Loucy (cell line): ENCODE results near the gene IRX3.

ENCODE experiments used
- H2AFZ ChIP-seq: fragments of 200-600 bp; sonication (generic); 2 replicates; pipeline ENCODE4 v1.6.0; 2016; ENCODE audit warnings: antibody characterized with exemption, mild to moderate bottlenecking, low read length, moderate library complexity
- H3F3A ChIP-seq: fragments of 200-600 bp; 2 replicates; pipeline ENCODE4 v1.6.0; 2016; ENCODE audit warnings: antibody characterized with exemption, low read depth, mild to moderate bottlenecking
- H3K27me3 ChIP-seq: fragments of 200-600 bp; sonication (generic); 2 replicates; pipeline ENCODE4 v1.6.1; 2014; ENCODE audit warnings: low read length, mild to moderate bottlenecking; ENCODE audit not compliant: insufficient read depth, poor library complexity, severe bottlenecking
- H3K36me3 ChIP-seq: fragments of 200-600 bp; sonication (generic); 2 replicates; pipeline ENCODE4 v1.6.1; 2016; ENCODE audit warnings: low read length; ENCODE audit not compliant: insufficient read depth
- H3K4me1 ChIP-seq: fragments of 200-600 bp; sonication (generic); 2 replicates; pipeline ENCODE4 v1.5.1; 2014; ENCODE audit warnings: low read length, mild to moderate bottlenecking; ENCODE audit not compliant: insufficient read depth, poor library complexity, severe bottlenecking
- H3K4me2 ChIP-seq: fragments of 200-600 bp; sonication (generic); 2 replicates; pipeline ENCODE4 v1.6.0; 2014; ENCODE audit warnings: antibody characterized with exemption, low read length, low read depth, mild to moderate bottlenecking; ENCODE audit not compliant: poor library complexity, severe bottlenecking
- H3K4me3 ChIP-seq: fragments of 200-600 bp; sonication (generic); 2 replicates; pipeline ENCODE4 v1.5.1; 2014; ENCODE audit warnings: low read length, mild to moderate bottlenecking, mixed read lengths; ENCODE audit not compliant: poor library complexity, severe bottlenecking
- H3K79me2 ChIP-seq: fragments of 200-600 bp; sonication (generic); 2 replicates; pipeline ENCODE4 v1.6.1; 2014; ENCODE audit warnings: low read length; ENCODE audit not compliant: insufficient read depth
- H3K9ac ChIP-seq: fragments of 200-600 bp; sonication (generic); 2 replicates; pipeline ENCODE4 v1.6.0; 2014; ENCODE audit warnings: mild to moderate bottlenecking, low read depth, low read length, moderate library complexity; ENCODE audit not compliant: poor library complexity, severe bottlenecking
- H3K9me2 ChIP-seq: fragments of 200-600 bp; sonication (generic); replicated peaks from 2 replicates; pipeline ENCODE4 v1.6.1; 2016; ENCODE audit warnings: low read depth, low read length, mixed read lengths
- H3K9me3 ChIP-seq: fragments of 200-600 bp; sonication (generic); 2 replicates; pipeline ENCODE4 v1.6.1; 2014; ENCODE audit warnings: mild to moderate bottlenecking, antibody characterized with exemption, low read length, low read depth; ENCODE audit not compliant: insufficient read depth
- H4K20me1 ChIP-seq: fragments of 200-600 bp; sonication (generic); 2 replicates; pipeline ENCODE4 v1.6.0; 2014; ENCODE audit warnings: antibody characterized with exemption, low read length, mild to moderate bottlenecking; ENCODE audit not compliant: insufficient read depth, poor library complexity, severe bottlenecking
- CTCF ChIP-seq: fragments of 200-600 bp; sonication (generic); conservative IDR thresholded peaks from 2 replicates; pipeline ENCODE4 v1.5.1; 2014; ENCODE audit warnings: mild to moderate bottlenecking, antibody characterized with exemption, low read length
- EZH2phosphoT487 ChIP-seq: fragments of 200-600 bp; IDR thresholded peaks from 2 replicates; pipeline ENCODE4 v1.6.1; 2018; ENCODE audit warnings: antibody characterized with exemption, mild to moderate bottlenecking, moderate library complexity, borderline replicate concordance

IRX3 gene

GRCh38 chr16:54270711-54271110 lies 15.9 kb downstream of the IRX3 start:
- TF ChIP-seq EZH2phosphoT487 (no peak), CTCF (no peak)
- no peaks in the 10 kb centered on the region for H3K36me3 ChIP-seq
- H3K79me2 ChIP-seq = no peaks in the 10 kb centered on the region
- H3K9ac ChIP-seq = no peak overlapping the region
- H4K20me1 ChIP-seq = no peaks in the 10 kb centered on the region
- H3K9me2 ChIP-seq = no peaks in the 10 kb centered on the region
- H3K4me2 ChIP-seq = no peak overlapping the region
- H3K9me3 ChIP-seq = peaks cover 5% of the 10 kb centered on the region; the same call in 1 of the 2 replicates
- H3K4me1 ChIP-seq = peaks cover 10% of the 10 kb centered on the region
- H3K27me3 ChIP-seq = no peaks in the 10 kb centered on the region
- H3F3A ChIP-seq = no peaks in the 10 kb centered on the region
- no peak overlapping the region for H3K4me3 ChIP-seq
- peak overlapping the region; percentile 2; the same call in 1 of the 2 replicates for H2AFZ ChIP-seq

DNA sequence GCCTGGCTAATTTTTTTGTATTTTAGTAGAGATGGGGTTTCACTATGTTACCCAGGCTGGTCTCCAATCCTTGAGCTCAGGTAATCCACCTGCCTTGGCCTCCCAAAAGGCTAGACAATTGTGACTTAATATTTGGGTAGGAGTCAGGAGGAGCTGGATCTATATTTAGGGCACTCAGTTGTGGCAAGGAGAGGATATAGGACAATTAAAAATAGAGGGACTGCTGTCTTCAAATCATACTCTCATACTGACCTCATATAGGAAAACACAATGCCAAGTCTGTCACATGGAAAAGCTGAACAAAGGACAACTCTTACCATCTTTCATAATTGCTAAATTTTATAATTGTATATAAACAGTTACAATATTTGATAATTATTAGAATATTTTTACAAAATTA lies 17.1 kb downstream of the IRX3 start:
- peaks cover 5% of the 10 kb centered on the region; the same call in 1 of the 2 replicates for H3K9me3 ChIP-seq
- H3K79me2 ChIP-seq = no peaks in the 10 kb centered on the region
- H4K20me1 ChIP-seq = no peaks in the 10 kb centered on the region
- no peaks in the 10 kb centered on the region for H3F3A ChIP-seq
- no peaks in the 10 kb centered on the region for H3K36me3 ChIP-seq
- peaks cover 10% of the 10 kb centered on the region for H3K4me1 ChIP-seq
- H3K4me2 ChIP-seq = no peak overlapping the region
- H2AFZ ChIP-seq = no peak overlapping the region
- no peaks in the 10 kb centered on the region for H3K9me2 ChIP-seq
- H3K27me3 ChIP-seq = no peaks in the 10 kb centered on the region
- no peak overlapping the region for H3K4me3 ChIP-seq
- no peak overlapping the region for H3K9ac ChIP-seq
- TF ChIP-seq CTCF (no peak), EZH2phosphoT487 (no peak)

- H3K9me3 ChIP-seq = peaks cover 5% of the 10 kb centered on the region; the same call in 1 of the 2 replicates
- no peaks in the 10 kb centered on the region for H3K36me3 ChIP-seq
- no peak overlapping the region for H2AFZ ChIP-seq
- TF ChIP-seq CTCF (no peak), EZH2phosphoT487 (no peak)
- no peak overlapping the region for H3K9ac ChIP-seq
- H3K79me2 ChIP-seq = no peaks in the 10 kb centered on the region
- H3K27me3 ChIP-seq = no peaks in the 10 kb centered on the region
- H3K9me2 ChIP-seq = no peaks in the 10 kb centered on the region
- no peak overlapping the region for H3K4me2 ChIP-seq
- H3K4me3 ChIP-seq = no peak overlapping the region
- H3K4me1 ChIP-seq = peaks cover 10% of the 10 kb centered on the region
- no peaks in the 10 kb centered on the region for H4K20me1 ChIP-seq
- H3F3A ChIP-seq = no peaks in the 10 kb centered on the region
Measured at GRCh38 chr16:54268766-54269165, 17.8 kb downstream of the IRX3 start.
